Testis (tissue), 3 donors: ENCODE results near the gene GTPBP6. TPM values are rescaled to one million over a fixed set of nuclear protein-coding genes. Genes with fewer than 3 reads are reported as not detected.

ENCODE experiments used
- DNase-seq: peaks from one replicate; pipeline ENCODE4 v3.0.0-alpha.2; 2019
- H3K27ac ChIP-seq, 2 donors: fragments of 200-600 bp; sonication (generic); one replicate each; pipeline ENCODE4 v1.5.1; 2019
- H3K27me3 ChIP-seq: fragments of 200-600 bp; sonication (generic); one replicate; pipeline ENCODE4 v1.5.1; 2019
- H3K36me3 ChIP-seq: fragments of 200-600 bp; sonication (generic); one replicate; pipeline ENCODE4 v1.5.1; 2017; ENCODE audit warnings: low read depth; ENCODE audit errors: missing control alignments
- H3K4me1 ChIP-seq: fragments of 200-600 bp; sonication (generic); one replicate; pipeline ENCODE4 v1.5.1; 2019
- H3K4me3 ChIP-seq, 2 donors: fragments of 200-600 bp; sonication (generic); one replicate each; pipeline ENCODE4 v1.5.1; 2017 to 2019
- H3K9me3 ChIP-seq: fragments of 200-600 bp; sonication (generic); one replicate; pipeline ENCODE4 v1.5.1; 2017
- CTCF ChIP-seq, 3 experiments: fragments of 450-650 bp in 2 of 3; fragments of 200-600 bp in 1 of 3; sonication (generic) in 1 of 3; IDR thresholded peaks; one replicate each; pipeline ENCODE4 v1.5.1; 2016 to 2019; ENCODE audit warnings: antibody characterized with exemption in 3 of 3, mild to moderate bottlenecking in 2 of 3, moderate library complexity in 1 of 3
- POLR2A ChIP-seq: fragments of 450-650 bp; IDR thresholded peaks from one replicate; pipeline ENCODE4 v1.6.1; 2017; ENCODE audit warnings: antibody characterized with exemption, mild to moderate bottlenecking, moderate library complexity
- WGBS, 2 donors: methylation state at CpG; one replicate each; pipeline ENCODE4 v1.1.5; 2018; 5-methylcytosine and 5-hydroxymethylcytosine counted together
- intact Hi-C: fragments of 100-400 bp; cut with DNase I; formaldehyde crosslinking; loops from one replicate; pipeline ENCODE4 v1.15.1; 2023; ENCODE audit warnings: low total_unique reads
- polyA plus RNA-seq: library from polyadenylated mRNA; stranded (reverse); fragments of 350-450 nt; fragmentation: Illumina TruSeq; extraction: RNeasy Lipid Tissue Mini Kit (QIAGEN cat#74804); gene quantifications from one replicate; pipeline ENCODE4 v1.2.3, GENCODE V29; 2014; ENCODE audit warnings: low read depth, low replicate concordance; ENCODE audit not compliant: insufficient read depth
- total RNA-seq, 2 donors: library from RNA; depleted of rRNA; stranded (reverse); fragments of >200 nt; gene quantifications; one replicate each; pipeline ENCODE4 v1.2.3, GENCODE V29; 2016

Gene GTPBP6
- total and polyA plus RNA-seq, 3 donors from 2014 or later: 38.0 to 74.3 (median 43.8) TPM

GRCh38 chrX:323721-324628 is 5.4 kb upstream of the GTPBP6 start:
- Histone ChIP-seq H3K27ac (no peak overlapping the region), H3K4me3 (no peak overlapping the region), H3K4me1 (peaks cover 13% of the 10 kb centered on the region), H3K27me3 (no peaks in the 10 kb centered on the region), H3K9me3 (no peaks in the 10 kb centered on the region), H3K36me3 (no peaks in the 10 kb centered on the region)
- intact Hi-C loops: no loop called here
- 69 to 77% methylated on average over 20 to 38 of the region's 38 CpGs for WGBS, 2 donors
- DNase-seq: peak; percentile 52
- TF ChIP-seq POLR2A: no peak
- no peak for TF ChIP-seq CTCF (IDR thresholded peaks at IDR 0.05)

GRCh38 chrX:320126-320783 is 1.7 kb upstream of the GTPBP6 start:
- Histone ChIP-seq H3K4me1 (peaks cover 17% of the 10 kb centered on the region), H3K9me3 (no peaks in the 10 kb centered on the region), H3K27me3 (no peaks in the 10 kb centered on the region), H3K27ac (no peak overlapping the region), H3K36me3 (no peaks in the 10 kb centered on the region), H3K4me3 (peak overlapping the region; percentile 79 to 84)
- intact Hi-C loops: no loop called here
- WGBS, 2 donors: 5 to 16% methylated on average over 7 to 20 of the region's 24 CpGs
- no peak for TF ChIP-seq CTCF (IDR thresholded peaks at IDR 0.05)
- TF ChIP-seq POLR2A: no peak
- no peak for DNase-seq

DNA sequence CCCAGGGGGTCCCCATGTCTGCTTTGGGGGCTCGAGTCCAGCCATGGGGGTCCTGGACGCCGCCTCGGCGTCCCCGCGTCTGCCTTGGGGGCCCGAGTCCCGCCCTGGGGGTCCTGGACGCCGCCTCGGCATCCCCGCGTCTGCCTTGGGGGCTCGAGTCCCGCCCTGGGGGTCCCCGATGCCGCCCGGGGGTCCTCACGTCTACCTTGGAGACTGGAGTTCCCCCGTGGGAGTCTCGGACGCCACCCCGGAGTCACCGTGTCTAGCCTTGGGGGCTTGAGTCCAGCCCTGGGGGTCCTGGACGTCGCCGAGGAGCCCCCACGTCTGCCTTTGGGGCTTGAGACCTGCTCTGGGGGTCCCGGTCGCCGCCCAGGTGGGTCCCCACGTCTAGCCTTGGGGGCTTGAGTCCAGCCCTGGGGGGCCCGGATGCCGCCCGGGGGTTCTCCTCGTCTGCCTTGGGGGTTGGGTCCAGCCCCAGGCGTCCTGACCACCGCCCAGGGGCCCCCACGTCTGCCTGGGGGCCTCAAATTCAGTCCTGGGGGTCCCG is 1.1 kb upstream of the GTPBP6 start:
- H3K27ac ChIP-seq: peak overlapping the region; percentile 62 to 88
- H3K36me3 ChIP-seq: no peaks in the 10 kb centered on the region
- no peaks in the 10 kb centered on the region for H3K9me3 ChIP-seq
- peaks cover 17% of the 10 kb centered on the region for H3K4me1 ChIP-seq
- intact Hi-C loops: no loop called here
- peak overlapping the region; percentile 79 to 84 for H3K4me3 ChIP-seq
- 2% methylated on average over 39 of the region's 41 CpGs; no CpG with 5 or more reads in 1 of the 2 donors for WGBS, 2 donors
- no peaks in the 10 kb centered on the region for H3K27me3 ChIP-seq
- no peak for DNase-seq
- TF ChIP-seq POLR2A (no peak), CTCF (IDR thresholded peaks at IDR 0.05) (no peak)

GRCh38 chrX:318068-318738 is 393 bp downstream of the GTPBP6 start:
- Histone ChIP-seq H3K9me3 (no peaks in the 10 kb centered on the region), H3K27ac (peak overlapping the region; percentile 88 to 97), H3K27me3 (no peaks in the 10 kb centered on the region), H3K4me3 (peak overlapping the region; percentile 79 to 93), H3K4me1 (peaks cover 17% of the 10 kb centered on the region), H3K36me3 (no peaks in the 10 kb centered on the region)
- WGBS, 2 donors: 0 to 1% methylated on average over 21 to 41 of the region's 61 CpGs
- intact Hi-C loops: no loop called here
- TF ChIP-seq POLR2A (no peak), CTCF (IDR thresholded peaks at IDR 0.05) (no peak)
- DNase-seq: peak; percentile 99
